HEK293T (cell line): ENCODE results near the gene WDR38.

Experiments used
- CTCF ChIA-PET: fragments of 350-600 bp; formaldehyde crosslinking; extraction: SDS; loops from one replicate; lab custom pipeline; 2021; ENCODE audit warnings: antibody characterized with exemption, inconsistent platforms; lab: Yijun Ruan, JAX
- POLR2A ChIA-PET: fragments of 350-600 bp; formaldehyde crosslinking; extraction: SDS; loops from one replicate; lab custom pipeline; 2020; ENCODE audit warnings: antibody characterized with exemption, inconsistent platforms; lab: Yijun Ruan, JAX
- DNase-seq: peaks from one replicate; pipeline ENCODE4 v3.0.0; 2012; ENCODE audit warnings: mixed read lengths; ENCODE audit errors: extremely low spot score
- ARNT ChIP-seq: fragments of 450-650 bp; IDR thresholded peaks from 2 replicates; pipeline ENCODE4 v1.6.1; 2017; ENCODE audit warnings: mild to moderate bottlenecking
- BHLHE40 ChIP-seq: fragments of 450-650 bp; IDR thresholded peaks from 2 replicates; pipeline ENCODE4 v1.6.1; 2016; ENCODE audit warnings: mild to moderate bottlenecking, moderate library complexity, borderline replicate concordance
- CTBP1 ChIP-seq: fragments of 450-650 bp; IDR thresholded peaks from 2 replicates; pipeline ENCODE4 v1.6.1; 2016; ENCODE audit warnings: borderline replicate concordance
- ELF4 ChIP-seq: fragments of 450-650 bp; IDR thresholded peaks from 2 replicates; pipeline ENCODE4 v1.6.1; 2017; ENCODE audit warnings: antibody characterized with exemption
- FOXA1 ChIP-seq: fragments of 450-650 bp; IDR thresholded peaks from 2 replicates; pipeline ENCODE4 v1.6.1; 2016; ENCODE audit warnings: mild to moderate bottlenecking
- FOXK2 ChIP-seq: fragments of 450-650 bp; IDR thresholded peaks from 2 replicates; pipeline ENCODE4 v1.6.1; 2016; ENCODE audit warnings: mild to moderate bottlenecking
- FOXM1 ChIP-seq: fragments of 450-650 bp; IDR thresholded peaks from 2 replicates; pipeline ENCODE4 v1.6.1; 2017; ENCODE audit warnings: mild to moderate bottlenecking, borderline replicate concordance
- HDGF ChIP-seq: fragments of 450-650 bp; IDR thresholded peaks from 2 replicates; pipeline ENCODE4 v1.6.1; 2017; ENCODE audit warnings: antibody characterized with exemption, borderline replicate concordance
- L3MBTL2 ChIP-seq: fragments of 450-650 bp; conservative IDR thresholded peaks from 2 replicates; pipeline ENCODE4 v1.6.1; 2016; ENCODE audit warnings: mild to moderate bottlenecking
- LEF1 ChIP-seq: fragments of 450-650 bp; IDR thresholded peaks from 2 replicates; pipeline ENCODE4 v1.6.1; 2017; ENCODE audit warnings: mild to moderate bottlenecking, borderline replicate concordance
- NFRKB ChIP-seq: fragments of 450-650 bp; IDR thresholded peaks from 2 replicates; pipeline ENCODE4 v1.6.1; 2016; ENCODE audit warnings: mild to moderate bottlenecking, moderate library complexity
- SP1 ChIP-seq: fragments of 450-650 bp; IDR thresholded peaks from 2 replicates; pipeline ENCODE4 v1.6.1; 2017
- SUZ12 ChIP-seq: fragments of 450-650 bp; IDR thresholded peaks from 2 replicates; pipeline ENCODE4 v1.6.1; 2016; ENCODE audit warnings: mild to moderate bottlenecking
- TARDBP ChIP-seq: fragments of 450-650 bp; IDR thresholded peaks from 2 replicates; pipeline ENCODE4 v1.6.1; 2016
- ZNF384 ChIP-seq: fragments of 450-650 bp; IDR thresholded peaks from 2 replicates; pipeline ENCODE4 v1.6.1; 2016
- TF ChIP-seq, protein P1 (sequence below): fragments of 450-650 bp; IDR thresholded peaks from 2 replicates; pipeline ENCODE4 v1.6.1; 2016

WDR38 gene

DNA sequence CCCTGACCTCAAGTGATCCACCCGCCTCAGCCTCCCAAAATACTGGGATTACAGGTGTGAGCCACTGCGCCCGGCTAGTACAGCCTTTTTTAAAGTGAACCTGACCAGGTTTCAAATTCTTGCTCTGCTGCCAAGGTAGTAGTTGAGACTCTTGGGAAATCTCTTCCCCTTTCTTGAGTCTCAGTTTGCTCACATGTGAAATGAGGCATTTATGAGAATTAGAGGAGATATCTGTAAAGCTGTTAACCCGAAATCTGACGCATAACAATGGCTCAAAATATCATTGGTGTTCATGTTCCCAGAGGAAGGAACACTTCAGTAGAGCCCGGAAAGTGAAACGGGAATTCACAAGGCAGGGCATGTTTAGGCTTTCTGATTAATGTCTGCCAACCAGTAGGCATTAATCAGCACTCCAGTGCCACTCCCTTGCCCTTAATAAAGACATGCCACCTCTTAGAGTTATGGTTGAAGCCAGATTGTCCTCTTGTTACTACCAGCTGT is 10.2 kb downstream of the WDR38 start:
- TF ChIP-seq TARDBP (no peak), SP1 (no peak), BHLHE40 (no peak)
- ChIA-PET CTCF (interaction anchor here (1.5 to 2.2 kb wide), 2 partner anchors 11 kb away, joined by 5 to 9 read pairs; partner anchors contain the start of gene WDR38), POLR2A (interaction anchor here (1.7 to 2.6 kb wide), 2 partner anchors 11 to 85 kb away, joined by 5 to 29 read pairs; partner anchors contain the start of gene WDR38)
- DNase-seq = no peak

DNA sequence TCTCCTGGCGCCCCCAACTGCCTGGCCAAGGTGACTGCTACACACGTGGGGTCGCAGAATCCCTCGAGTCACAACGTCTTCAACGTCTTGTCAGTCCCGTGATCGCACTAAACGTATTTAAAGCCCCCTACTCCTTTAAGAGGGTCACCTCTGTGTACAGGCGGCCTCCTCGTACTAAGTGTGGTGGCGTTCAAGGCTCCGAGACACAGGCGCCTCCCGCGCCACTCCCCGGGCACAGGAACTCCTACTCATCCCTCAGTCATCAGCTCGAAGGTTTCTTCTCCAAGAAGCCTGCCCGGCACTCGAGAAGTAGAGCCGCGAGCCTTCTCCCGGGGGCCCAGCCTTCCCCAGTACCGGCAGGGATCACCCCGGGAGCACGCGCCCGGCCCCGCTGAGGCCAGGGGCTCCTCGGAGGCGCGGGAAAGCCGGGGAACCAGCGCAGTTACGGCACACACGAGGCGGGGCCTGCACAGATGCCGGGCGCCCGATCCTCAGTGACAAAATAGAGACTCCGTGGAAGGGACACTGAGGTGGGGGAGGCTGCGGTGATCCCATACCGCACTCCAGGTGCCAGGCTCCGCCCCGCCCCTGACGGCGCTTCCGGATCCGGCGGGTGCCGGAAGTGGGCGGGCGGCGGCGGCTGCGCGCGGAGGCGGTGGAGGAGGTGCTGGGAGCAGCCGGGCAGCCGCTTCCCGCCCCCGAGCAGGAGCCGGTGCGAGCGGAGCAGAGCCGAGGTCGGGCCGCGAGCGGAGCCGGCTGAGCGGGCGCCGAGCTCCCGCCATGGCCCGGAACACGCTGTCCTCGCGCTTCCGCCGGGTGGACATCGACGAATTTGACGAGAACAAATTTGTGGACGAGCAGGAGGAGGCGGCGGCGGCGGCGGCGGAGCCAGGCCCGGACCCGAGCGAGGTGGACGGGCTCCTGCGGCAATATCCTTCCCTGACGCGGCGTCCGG is 15.5 kb downstream of the WDR38 start:
- CTCF ChIA-PET = interaction anchor here (1.5 kb wide), 1 partner anchor 13 kb away, joined by 3 read pairs; no protein-coding TSS in a partner anchor
- no peak for TF ChIP-seq NFRKB
- TF ChIP-seq L3MBTL2 = peak; percentile 74
- peak; percentile 93 for DNase-seq
- POLR2A ChIA-PET = interaction anchor here (0.8 to 1.9 kb wide), 4 partner anchors 9 to 262 kb away, joined by 3 to 8 read pairs (median 4); no protein-coding TSS in a partner anchor

DNA sequence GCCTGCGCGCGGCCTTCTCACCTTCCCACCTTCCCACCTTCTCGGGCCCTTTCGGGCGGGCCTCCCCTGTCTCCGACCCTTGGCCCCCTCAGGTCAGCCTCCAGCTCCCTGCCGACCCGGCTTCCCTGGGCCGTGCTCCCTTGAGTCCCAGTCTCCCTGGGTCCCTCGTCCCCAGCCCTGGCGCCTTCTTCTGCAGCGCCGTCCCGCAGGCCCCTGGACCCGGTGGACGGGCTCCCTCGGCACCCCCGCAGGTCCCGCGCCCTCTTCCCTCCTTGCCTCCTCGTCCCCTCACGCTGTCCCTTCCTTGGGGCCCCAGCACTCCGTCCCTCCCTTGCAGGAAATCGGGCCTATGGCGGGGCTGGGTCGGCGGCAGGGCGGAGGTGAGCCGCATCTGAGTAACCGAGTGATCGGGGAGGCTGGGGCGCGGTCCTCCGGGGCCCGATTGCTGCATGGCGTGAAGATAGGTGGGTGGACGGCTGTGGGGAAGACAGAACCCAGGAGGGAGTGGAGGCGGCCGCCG is 16.3 kb downstream of the WDR38 start:
- ChIA-PET POLR2A (interaction anchor here (0.8 to 1.9 kb wide), 4 partner anchors 9 to 262 kb away, joined by 3 to 8 read pairs (median 4); no protein-coding TSS in a partner anchor), CTCF (interaction anchor here (0.6 to 1.5 kb wide), 2 partner anchors 14 to 196 kb away, joined by 3 read pairs; no protein-coding TSS in a partner anchor)
- TF ChIP-seq ZNF384 (no peak), SP1 (no peak), FOXM1 (no peak), NFRKB (no peak), ARNT (no peak), FOXK2 (no peak), ELF4 (no peak), TARDBP (no peak), SUZ12 (no peak), FOXA1 (no peak), CTBP1 (no peak), L3MBTL2 (no peak), HDGF (no peak), LEF1 (no peak), BHLHE40 (no peak)
- TF ChIP-seq, protein P1, sequence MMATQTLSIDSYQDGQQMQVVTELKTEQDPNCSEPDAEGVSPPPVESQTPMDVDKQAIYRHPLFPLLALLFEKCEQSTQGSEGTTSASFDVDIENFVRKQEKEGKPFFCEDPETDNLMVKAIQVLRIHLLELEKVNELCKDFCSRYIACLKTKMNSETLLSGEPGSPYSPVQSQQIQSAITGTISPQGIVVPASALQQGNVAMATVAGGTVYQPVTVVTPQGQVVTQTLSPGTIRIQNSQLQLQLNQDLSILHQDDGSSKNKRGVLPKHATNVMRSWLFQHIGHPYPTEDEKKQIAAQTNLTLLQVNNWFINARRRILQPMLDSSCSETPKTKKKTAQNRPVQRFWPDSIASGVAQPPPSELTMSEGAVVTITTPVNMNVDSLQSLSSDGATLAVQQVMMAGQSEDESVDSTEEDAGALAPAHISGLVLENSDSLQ = no peak
- DNase-seq = peak; percentile 35

DNA sequence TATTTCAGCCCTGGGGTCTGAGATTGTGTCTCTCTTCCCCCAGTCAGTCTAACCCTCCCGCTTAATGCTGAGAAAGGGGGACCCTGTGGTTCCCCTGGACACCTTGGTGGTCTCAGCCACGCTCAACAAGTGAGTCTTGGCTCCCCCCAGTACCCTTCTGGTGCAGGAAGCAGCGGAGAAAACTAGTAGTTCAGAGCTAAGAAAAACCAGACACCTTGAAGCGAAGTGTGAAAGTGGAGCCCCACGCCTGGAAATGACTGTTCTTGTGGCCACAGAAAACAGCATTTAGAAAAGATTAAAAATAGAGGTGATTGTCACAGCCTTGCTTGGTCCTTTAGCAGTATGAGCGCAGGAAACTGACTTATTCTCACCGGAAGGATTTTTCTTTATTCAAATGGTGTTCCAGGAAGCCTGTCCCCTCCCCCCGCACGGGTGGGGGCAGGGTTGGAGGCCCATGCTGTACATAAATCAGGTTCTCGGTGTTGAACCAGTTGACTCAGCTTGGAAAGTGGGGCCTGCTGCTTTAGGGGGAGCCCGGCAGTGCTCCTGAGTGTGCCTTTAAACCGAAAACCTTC is 16.8 kb downstream of the WDR38 start:
- POLR2A ChIA-PET = interaction anchor here (1.0 to 1.9 kb wide), 2 partner anchors 10 to 12 kb away, joined by 3 to 8 read pairs; no protein-coding TSS in a partner anchor
- TF ChIP-seq, protein P1 = peak; percentile 32; the same call in 1 of the 2 replicates
- TF ChIP-seq NFRKB = no peak
- DNase-seq = no peak
- CTCF ChIA-PET = interaction anchor here (0.6 to 1.5 kb wide), 2 partner anchors 14 to 195 kb away, joined by 3 read pairs; no protein-coding TSS in a partner anchor

DNA sequence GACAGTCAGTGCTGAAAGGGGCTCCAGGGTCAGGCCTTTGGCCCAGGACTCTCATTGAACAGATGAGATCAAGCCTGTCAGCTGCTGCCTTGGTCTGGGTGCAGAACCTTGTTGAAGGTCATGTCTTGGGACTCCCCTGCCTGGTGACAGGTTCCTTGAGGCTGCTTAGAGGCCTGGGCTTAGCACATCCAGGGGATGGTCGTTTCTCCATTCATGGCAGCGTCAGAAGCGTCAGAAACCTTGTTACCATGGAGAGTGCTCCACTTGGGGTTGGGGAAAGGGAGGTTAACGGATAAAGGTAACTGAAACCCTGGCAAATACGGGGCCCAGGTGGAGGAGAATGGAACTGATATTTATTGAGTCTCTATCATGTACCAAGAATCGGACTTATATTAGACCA is 17.5 kb downstream of the WDR38 start:
- DNase-seq = no peak
- CTCF ChIA-PET = no interaction called here
- POLR2A ChIA-PET = no interaction called here
- TF ChIP-seq ZNF384 (no peak), TARDBP (no peak), LEF1 (no peak), BHLHE40 (no peak), CTBP1 (no peak), L3MBTL2 (no peak), NFRKB (no peak), ARNT (no peak), FOXM1 (no peak), FOXA1 (no peak), ELF4 (no peak), SUZ12 (no peak), HDGF (no peak), FOXK2 (no peak), SP1 (no peak)
- TF ChIP-seq, protein P1 = no peak

DNA sequence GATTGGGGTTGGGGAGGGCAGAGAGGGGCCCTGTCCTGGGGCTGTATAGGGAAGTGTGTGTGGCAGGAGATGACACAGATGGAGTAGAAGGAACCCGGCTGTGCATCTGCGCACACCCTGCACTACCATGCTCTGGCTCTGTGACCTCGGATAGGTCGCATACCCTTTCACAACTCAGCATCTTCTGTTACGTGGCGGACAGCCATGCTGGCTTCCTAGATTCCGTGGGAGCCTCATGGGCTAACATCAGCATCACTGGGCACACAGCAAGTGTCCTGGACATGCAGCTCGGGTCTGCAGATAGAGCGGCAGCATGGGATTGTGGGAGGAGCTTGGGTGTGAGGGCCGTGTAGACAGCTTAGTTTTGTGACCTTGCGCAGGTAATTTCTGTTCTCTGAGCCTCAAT is 17.9 kb downstream of the WDR38 start:
- TF ChIP-seq FOXM1 = no peak
- ChIA-PET POLR2A (interaction anchor here (2.0 kb wide), 1 partner anchor 9 kb away, joined by 6 read pairs; the partner anchor contains the start of gene ARPC5L), CTCF (no interaction called here)
- DNase-seq = no peak
